A673 (cell line): ENCODE results near the gene LEFTY1. TPM values are rescaled to one million over a fixed set of nuclear protein-coding genes. Genes with fewer than 3 reads are reported as not detected.

Experiments used
- BruUV-seq: library from RNA; stranded (reverse); fragments of 400-500 nt; replicated peaks from 2 replicates; lab custom pipeline; 2021; lab: Mats Ljungman, UMichigan
- CTCF ChIA-PET: fragments of 300-600 bp; sonication (Branson Sonifier 250); formaldehyde crosslinking; loops from one replicate; lab custom pipeline; 2022; ENCODE audit warnings: antibody characterized with exemption; lab: Charles Lee
- POLR2A ChIA-PET: fragments of 300-600 bp; sonication (Branson Sonifier 250); formaldehyde crosslinking; loops from one replicate; lab custom pipeline; 2022; ENCODE audit warnings: antibody characterized with exemption; ENCODE audit not compliant: low non-redundant PET; lab: Charles Lee
- DNase-seq: peaks from one replicate; pipeline ENCODE4 v3.0.0-alpha.2; 2015; ENCODE audit warnings: low spot score
- H3K27ac ChIP-seq: fragments of 200-600 bp; sonication (generic); 2 replicates; pipeline ENCODE4 v1.5.1; 2016; ENCODE audit warnings: mixed run types, low read depth, mild to moderate bottlenecking, mixed read lengths, antibody characterized with exemption, low read length; ENCODE audit not compliant: poor library complexity, severe bottlenecking
- H3K27me3 ChIP-seq: fragments of 200-600 bp; sonication (generic); replicated peaks from 2 replicates; pipeline ENCODE4 v1.6.1; 2017; ENCODE audit warnings: mixed run types, low read depth, mild to moderate bottlenecking, mixed read lengths, antibody characterized with exemption, low read length; ENCODE audit not compliant: insufficient read depth, poor library complexity
- H3K36me3 ChIP-seq: fragments of 200-600 bp; sonication (generic); 2 replicates; pipeline ENCODE4 v1.6.1; 2016; ENCODE audit warnings: mixed run types, mild to moderate bottlenecking, mixed read lengths, antibody characterized with exemption, low read length; ENCODE audit not compliant: insufficient read depth, poor library complexity, severe bottlenecking
- H3K4me1 ChIP-seq: fragments of 200-600 bp; sonication (generic); 2 replicates; pipeline ENCODE4 v1.6.1; 2017; ENCODE audit warnings: mixed run types, mild to moderate bottlenecking, mixed read lengths, antibody characterized with exemption, low read length; ENCODE audit not compliant: insufficient read depth, poor library complexity, severe bottlenecking
- H3K4me3 ChIP-seq: fragments of 200-600 bp; sonication (generic); 2 replicates; pipeline ENCODE4 v1.5.1; 2016; ENCODE audit warnings: low read depth, mixed run types, mild to moderate bottlenecking, mixed read lengths, low read length; ENCODE audit not compliant: poor library complexity, severe bottlenecking
- H3K9me3 ChIP-seq: fragments of 200-600 bp; sonication (generic); 2 replicates; pipeline ENCODE4 v1.6.1; 2016; ENCODE audit warnings: mixed run types, low read depth, mild to moderate bottlenecking, mixed read lengths, antibody characterized with exemption, low read length; ENCODE audit not compliant: poor library complexity, severe bottlenecking
- CTCF ChIP-seq: fragments of 300-800, 200-600 bp; sonication (generic); conservative IDR thresholded peaks from 2 replicates; pipeline ENCODE4 v1.5.1; 2017; ENCODE audit warnings: low read depth, mild to moderate bottlenecking, antibody characterized with exemption, low read length, moderate library complexity, mixed read lengths
- EZH2 ChIP-seq: fragments of 200-600 bp; sonication (generic); IDR thresholded peaks from 2 replicates; pipeline ENCODE4 v1.6.1; 2017; ENCODE audit warnings: borderline replicate concordance, low read depth, mild to moderate bottlenecking, mixed read lengths, antibody characterized with exemption, low read length; ENCODE audit not compliant: poor library complexity, severe bottlenecking
- intact Hi-C: fragments of 100-400 bp; cut with micrococcal nuclease; formaldehyde crosslinking; loops from one replicate; pipeline ENCODE4 v1.10.0; 2022; ENCODE audit not compliant: unreplicated experiment
- total RNA-seq: library from RNA; stranded (reverse); gene quantifications from 2 replicates; pipeline ENCODE4 v1.2.3, GENCODE V29; 2021

The LEFTY1 gene
- total RNA-seq, 1 experiment from 2014 or later: not detected

GRCh38 chr1:225851805-225852204, 37.1 kb downstream of the LEFTY1 start:
- intact Hi-C loops: no loop called here
- POLR2A ChIA-PET: no interaction called here
- no TSS peak for BruUV-seq

GRCh38 chr1:225850370-225850769, 38.6 kb downstream of the LEFTY1 start:
- H3K4me3 ChIP-seq: no peak overlapping the region
- H3K27ac ChIP-seq: no peak overlapping the region
- intact Hi-C loops: no loop called here
- no peaks in the 10 kb centered on the region for H3K27me3 ChIP-seq
- H3K9me3 ChIP-seq: no peaks in the 10 kb centered on the region
- CTCF ChIA-PET: no interaction called here
- TF ChIP-seq CTCF (no peak), EZH2 (no peak)
- H3K4me1 ChIP-seq: no peaks in the 10 kb centered on the region
- no TSS peak for BruUV-seq
- no peak for DNase-seq
- POLR2A ChIA-PET: no interaction called here
- peaks cover 6% of the 10 kb centered on the region for H3K36me3 ChIP-seq

More at GRCh38 chr1:225851805-225852204, 37.1 kb downstream of the LEFTY1 start:
- Histone ChIP-seq H3K27ac (no peak overlapping the region), H3K9me3 (no peaks in the 10 kb centered on the region), H3K4me3 (no peak overlapping the region), H3K27me3 (no peaks in the 10 kb centered on the region), H3K4me1 (no peaks in the 10 kb centered on the region), H3K36me3 (no peaks in the 10 kb centered on the region)
- CTCF ChIA-PET: no interaction called here
- no peak for DNase-seq
- TF ChIP-seq EZH2 (no peak), CTCF (no peak)

GRCh38 chr1:225849925-225850324, 39.0 kb downstream of the LEFTY1 start:
- no peak overlapping the region for H3K27ac ChIP-seq
- ChIA-PET POLR2A (no interaction called here), CTCF (no interaction called here)
- H3K9me3 ChIP-seq: no peaks in the 10 kb centered on the region
- H3K4me1 ChIP-seq: no peaks in the 10 kb centered on the region
- H3K4me3 ChIP-seq: no peak overlapping the region
- H3K27me3 ChIP-seq: no peaks in the 10 kb centered on the region
- TF ChIP-seq CTCF (no peak), EZH2 (no peak)
- no TSS peak for BruUV-seq
- DNase-seq: no peak
- intact Hi-C loops: loop anchor here (5.0 kb wide), 1 partner anchor 73 kb away; the partner anchor contains the start of gene SRP9
- H3K36me3 ChIP-seq: peaks cover 6% of the 10 kb centered on the region
